ENCODE data around the gene C1QC.
A peak's percentile ranks its signal among the peaks of the same experiment; 100 is the strongest.

C1QC gene

DNA sequence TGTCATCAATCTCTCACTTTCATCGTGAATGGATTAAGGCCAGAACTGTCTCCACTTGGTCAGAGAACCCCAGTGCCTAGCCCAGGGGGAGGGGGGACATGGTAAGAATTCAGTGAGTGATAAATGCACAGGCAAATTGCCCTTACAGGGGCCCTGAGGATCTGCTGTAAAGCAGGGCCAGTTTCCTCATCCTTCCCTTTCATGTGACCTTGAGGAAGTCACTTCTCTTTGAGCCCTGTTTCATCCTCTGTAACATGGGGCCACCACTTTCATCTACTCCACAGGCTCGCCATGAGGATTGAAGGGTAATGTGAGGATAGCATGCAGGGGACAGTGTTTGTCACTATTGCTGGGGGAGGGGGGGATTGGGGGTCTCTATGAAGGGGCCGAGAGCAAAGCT is 35.1 kb upstream of the C1QC start:
- H3K4me3 ChIP-seq (ENCODE audit: low read length): no peak overlapping the region
- no peak for DNase-seq (ENCODE audit: low read depth)
- TF ChIP-seq, protein P1, sequence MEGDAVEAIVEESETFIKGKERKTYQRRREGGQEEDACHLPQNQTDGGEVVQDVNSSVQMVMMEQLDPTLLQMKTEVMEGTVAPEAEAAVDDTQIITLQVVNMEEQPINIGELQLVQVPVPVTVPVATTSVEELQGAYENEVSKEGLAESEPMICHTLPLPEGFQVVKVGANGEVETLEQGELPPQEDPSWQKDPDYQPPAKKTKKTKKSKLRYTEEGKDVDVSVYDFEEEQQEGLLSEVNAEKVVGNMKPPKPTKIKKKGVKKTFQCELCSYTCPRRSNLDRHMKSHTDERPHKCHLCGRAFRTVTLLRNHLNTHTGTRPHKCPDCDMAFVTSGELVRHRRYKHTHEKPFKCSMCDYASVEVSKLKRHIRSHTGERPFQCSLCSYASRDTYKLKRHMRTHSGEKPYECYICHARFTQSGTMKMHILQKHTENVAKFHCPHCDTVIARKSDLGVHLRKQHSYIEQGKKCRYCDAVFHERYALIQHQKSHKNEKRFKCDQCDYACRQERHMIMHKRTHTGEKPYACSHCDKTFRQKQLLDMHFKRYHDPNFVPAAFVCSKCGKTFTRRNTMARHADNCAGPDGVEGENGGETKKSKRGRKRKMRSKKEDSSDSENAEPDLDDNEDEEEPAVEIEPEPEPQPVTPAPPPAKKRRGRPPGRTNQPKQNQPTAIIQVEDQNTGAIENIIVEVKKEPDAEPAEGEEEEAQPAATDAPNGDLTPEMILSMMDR (IDR thresholded peaks at IDR 0.05; ENCODE audit: insufficient read depth, low read depth, low read length, missing control alignments): no peak

DNA sequence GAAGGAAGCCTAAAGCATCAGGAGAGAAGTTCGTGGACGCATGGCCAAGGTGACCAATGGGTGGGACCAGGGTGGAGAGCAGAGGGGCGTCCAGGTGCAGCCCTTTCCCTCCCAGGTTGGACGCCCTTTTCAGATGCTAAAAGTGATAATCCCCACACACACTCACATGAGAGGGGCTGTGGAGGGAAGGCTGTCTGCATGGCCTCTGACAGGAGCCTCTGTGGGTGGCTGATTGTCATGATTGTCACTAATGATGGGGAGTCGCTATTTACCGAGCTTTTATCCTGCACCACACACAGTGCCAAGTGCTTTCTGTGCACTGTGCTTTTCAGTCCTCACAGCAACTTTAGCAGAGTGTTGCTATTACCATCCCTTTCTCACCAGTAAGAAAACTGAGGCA is 34.1 kb upstream of the C1QC start:
- DNase-seq (ENCODE audit: low read depth): no peak
- TF ChIP-seq, protein P1 (IDR thresholded peaks at IDR 0.05; ENCODE audit: insufficient read depth, low read depth, low read length, missing control alignments): no peak
- no peak overlapping the region for H3K4me3 ChIP-seq (ENCODE audit: low read length)

DNA sequence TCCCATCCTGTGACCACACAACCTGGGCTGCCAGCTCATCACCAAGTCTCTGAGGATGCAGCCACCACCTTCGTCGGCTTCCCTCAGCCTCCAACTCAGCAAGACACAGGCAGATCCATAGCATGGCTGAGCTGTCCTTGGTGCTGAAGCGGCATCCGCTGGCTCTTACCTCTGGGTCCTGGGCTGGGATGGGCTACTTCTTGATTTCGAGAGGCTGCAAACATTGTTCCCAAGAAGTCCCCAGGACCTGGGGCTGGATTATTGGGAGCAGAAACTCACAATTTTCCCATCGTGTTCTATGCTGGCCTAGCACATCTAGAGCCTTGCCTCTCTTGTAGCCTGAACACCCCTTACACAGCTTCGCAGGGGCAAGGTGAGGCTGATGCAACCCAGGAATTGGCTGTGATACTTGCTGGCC is 31.9 kb upstream of the C1QC start:
- H3K4me3 ChIP-seq (ENCODE audit: low read length): no peak overlapping the region
- TF ChIP-seq, protein P1 (IDR thresholded peaks at IDR 0.05; ENCODE audit: insufficient read depth, low read depth, low read length, missing control alignments): no peak
- peak; percentile 75 for DNase-seq (ENCODE audit: low read depth)

DNA sequence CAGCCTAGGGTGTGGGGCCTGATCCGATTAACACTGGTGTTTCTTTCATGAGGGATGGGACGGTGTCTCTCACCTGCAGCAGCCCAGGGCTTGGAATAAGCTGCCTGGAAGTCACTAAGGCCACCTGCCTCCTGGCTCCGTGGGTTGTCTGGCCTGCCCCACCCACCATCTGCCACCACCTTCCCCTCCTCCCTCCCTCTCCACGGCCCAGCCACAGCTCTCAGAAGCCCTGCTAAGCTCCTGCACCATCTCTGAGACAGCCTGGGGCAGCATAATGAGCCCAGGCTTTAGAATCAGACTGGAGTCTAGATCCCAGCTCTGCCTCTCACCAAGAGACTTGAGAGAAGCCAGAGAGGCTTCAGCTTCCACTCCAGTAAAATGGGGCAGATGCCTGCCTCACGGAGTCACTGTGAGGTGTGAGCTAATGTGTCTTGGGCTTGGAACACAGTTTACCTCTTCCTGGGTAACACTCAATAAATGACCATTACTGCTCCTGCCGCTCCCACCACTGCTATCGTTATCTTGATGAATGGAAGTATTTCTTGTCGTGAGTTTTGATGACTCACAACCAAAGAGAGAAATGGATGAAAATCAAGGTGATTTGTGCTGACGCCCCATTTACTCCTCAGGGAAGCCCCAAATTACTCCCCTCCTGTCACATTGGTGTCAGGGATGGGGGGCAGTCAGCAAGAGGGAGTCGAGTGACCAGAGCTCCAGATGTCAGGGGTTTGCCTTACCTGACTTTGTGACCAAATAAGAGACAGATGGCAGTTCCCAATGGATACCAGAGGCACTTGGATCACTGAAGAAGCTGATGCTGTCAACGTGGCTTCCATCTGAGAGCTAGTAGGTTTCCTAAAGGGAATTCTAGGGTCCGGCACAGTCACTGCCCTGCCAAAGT is 30.5 kb upstream of the C1QC start:
- TF ChIP-seq, protein P1 (IDR thresholded peaks at IDR 0.05; ENCODE audit: insufficient read depth, low read depth, low read length, missing control alignments): no peak
- H3K4me3 ChIP-seq (ENCODE audit: low read length): no peak overlapping the region
- DNase-seq (ENCODE audit: low read depth): no peak

DNA sequence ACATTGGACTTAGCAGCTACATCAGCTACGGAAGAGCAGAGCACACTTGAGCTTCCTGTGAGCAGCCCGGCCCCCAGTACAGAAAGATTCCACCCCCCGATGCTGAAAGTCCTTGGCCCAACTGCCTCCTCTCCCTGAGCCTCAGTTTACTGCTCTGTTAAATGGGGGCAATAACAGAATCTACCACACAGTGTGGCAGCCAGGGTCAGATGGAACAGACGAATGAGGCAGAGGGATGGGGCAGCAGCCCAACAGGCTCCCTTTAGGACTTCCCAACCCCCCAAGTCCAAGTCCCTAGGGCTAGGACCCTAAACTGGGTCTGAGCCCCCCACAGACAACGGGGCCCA is 29.9 kb upstream of the C1QC start:
- TF ChIP-seq, protein P1 (IDR thresholded peaks at IDR 0.05; ENCODE audit: insufficient read depth, low read depth, low read length, missing control alignments): no peak
- no peak for DNase-seq (ENCODE audit: low read depth)
- H3K4me3 ChIP-seq (ENCODE audit: low read length): no peak overlapping the region

DNA sequence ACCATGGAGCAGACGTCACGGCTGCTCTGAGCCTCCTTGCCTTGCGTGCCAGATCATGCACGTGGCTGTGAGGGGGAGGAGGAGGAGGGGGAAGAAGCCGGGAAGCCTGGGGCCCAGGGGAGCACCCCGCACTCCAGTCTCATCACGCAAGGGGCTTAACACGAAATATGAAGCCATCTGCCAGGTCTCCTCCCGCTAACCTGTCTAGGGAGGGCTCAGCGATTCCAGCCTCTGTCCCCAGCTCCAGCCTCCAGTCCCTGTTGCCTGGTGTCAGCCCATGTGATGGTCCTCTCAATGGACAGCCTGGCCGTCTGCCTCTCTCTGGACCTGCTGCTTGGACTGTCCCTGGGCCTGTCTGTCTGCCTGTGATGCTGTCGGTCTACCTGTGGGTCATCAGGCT is 29.5 kb upstream of the C1QC start:
- TF ChIP-seq, protein P1 (IDR thresholded peaks at IDR 0.05; ENCODE audit: insufficient read depth, low read depth, low read length, missing control alignments): no peak
- no peak overlapping the region for H3K4me3 ChIP-seq (ENCODE audit: low read length)

DNA sequence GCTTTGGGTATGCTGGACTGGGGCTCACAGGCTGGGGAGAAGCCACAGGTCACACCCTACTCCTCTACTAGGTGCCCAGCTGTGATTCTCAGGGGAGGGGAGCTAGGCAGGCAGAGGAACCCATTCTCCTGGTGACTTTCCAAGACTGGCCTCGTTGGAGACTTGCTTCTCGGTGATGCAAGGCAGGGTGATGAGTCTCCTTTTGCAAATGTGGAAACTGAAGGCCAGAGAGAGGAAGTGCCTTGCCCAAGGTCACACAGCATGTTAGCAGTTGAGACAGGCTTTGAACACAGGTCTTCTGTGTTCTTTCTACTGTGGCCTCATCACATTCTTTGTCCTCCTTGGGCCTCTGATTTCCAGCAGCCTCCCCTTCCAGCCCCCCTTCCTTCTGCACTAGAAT is 27.5 kb upstream of the C1QC start:
- TF ChIP-seq, protein P1 (IDR thresholded peaks at IDR 0.05; ENCODE audit: insufficient read depth, low read depth, low read length, missing control alignments): no peak
- no peak overlapping the region for H3K4me3 ChIP-seq (ENCODE audit: low read length)
- DNase-seq (ENCODE audit: low read depth): no peak

More for the DNA sequence above, 29.5 kb upstream of the C1QC start:
- no peak for DNase-seq (ENCODE audit: low read depth)

All from epithelial cell of esophagus (primary cell).